Activated CD4-positive, alpha-beta memory T cell treated with anti-CD3 and anti-CD28 coated beads, Interleukin-2, amount 10 ng/mL, durations not matched to agents 7 days and 5 days (primary cell): ENCODE results near the gene OR8H2. TPM values are rescaled to one million over a fixed set of nuclear protein-coding genes. Genes with fewer than 3 reads are reported as not detected.

Experiments
- total RNA-seq, 2 experiments: library from RNA; stranded (reverse); gene quantifications; one replicate each; pipeline ENCODE4 v1.2.3, GENCODE V29; 2021

Gene OR8H2
- total RNA-seq, 2 experiments from 2014 or later: not detected

Other genes with a start within 250 kb of the OR8H2 start
- gene TRIM51, start 220.4 kb upstream of the OR8H2 start, total RNA-seq: not detected
- not detected for gene OR5W2, start 189.1 kb upstream of the OR8H2 start, total RNA-seq
- gene OR5I1, start 167.3 kb upstream of the OR8H2 start, total RNA-seq: not detected
- gene OR10AG1, start 133.7 kb upstream of the OR8H2 start, total RNA-seq: not detected
- gene OR5F1, start 109.1 kb upstream of the OR8H2 start, total RNA-seq: not detected
- not detected for gene OR5AS1, start 76.0 kb upstream of the OR8H2 start, total RNA-seq
- gene OR8I2, start 10.4 kb upstream of the OR8H2 start, total RNA-seq: not detected
- gene OR8H3, start 18.7 kb downstream of the OR8H2 start, total RNA-seq: not detected
- not detected for gene OR8J3, start 36.5 kb downstream of the OR8H2 start, total RNA-seq
- not detected for gene OR8K5, start 56.6 kb downstream of the OR8H2 start, total RNA-seq
- gene OR5J2, start 72.9 kb downstream of the OR8H2 start, total RNA-seq: not detected
- gene OR5T2, start 130.6 kb downstream of the OR8H2 start, total RNA-seq: not detected
- gene OR5T3, start 148.6 kb downstream of the OR8H2 start, total RNA-seq: not detected
- not detected for gene OR5T1, start 170.5 kb downstream of the OR8H2 start, total RNA-seq
- not detected for gene OR8H1, start 188.6 kb downstream of the OR8H2 start, total RNA-seq
- gene OR8K3, start 211.5 kb downstream of the OR8H2 start, total RNA-seq: not detected
- gene OR8K1, start 242.4 kb downstream of the OR8H2 start, total RNA-seq: not detected